ENCODE measurements around the gene PTBP1. TPM values are rescaled to one million over a fixed set of nuclear protein-coding genes. Genes with fewer than 3 reads are reported as not detected.

The PTBP1 gene
- total and polyA plus RNA-seq, 9 of the 15 experiments (the other 6 are each of a cell fraction or from before 2014, with no cell fraction given): 14.0 to 759 (median 234) TPM

DNA sequence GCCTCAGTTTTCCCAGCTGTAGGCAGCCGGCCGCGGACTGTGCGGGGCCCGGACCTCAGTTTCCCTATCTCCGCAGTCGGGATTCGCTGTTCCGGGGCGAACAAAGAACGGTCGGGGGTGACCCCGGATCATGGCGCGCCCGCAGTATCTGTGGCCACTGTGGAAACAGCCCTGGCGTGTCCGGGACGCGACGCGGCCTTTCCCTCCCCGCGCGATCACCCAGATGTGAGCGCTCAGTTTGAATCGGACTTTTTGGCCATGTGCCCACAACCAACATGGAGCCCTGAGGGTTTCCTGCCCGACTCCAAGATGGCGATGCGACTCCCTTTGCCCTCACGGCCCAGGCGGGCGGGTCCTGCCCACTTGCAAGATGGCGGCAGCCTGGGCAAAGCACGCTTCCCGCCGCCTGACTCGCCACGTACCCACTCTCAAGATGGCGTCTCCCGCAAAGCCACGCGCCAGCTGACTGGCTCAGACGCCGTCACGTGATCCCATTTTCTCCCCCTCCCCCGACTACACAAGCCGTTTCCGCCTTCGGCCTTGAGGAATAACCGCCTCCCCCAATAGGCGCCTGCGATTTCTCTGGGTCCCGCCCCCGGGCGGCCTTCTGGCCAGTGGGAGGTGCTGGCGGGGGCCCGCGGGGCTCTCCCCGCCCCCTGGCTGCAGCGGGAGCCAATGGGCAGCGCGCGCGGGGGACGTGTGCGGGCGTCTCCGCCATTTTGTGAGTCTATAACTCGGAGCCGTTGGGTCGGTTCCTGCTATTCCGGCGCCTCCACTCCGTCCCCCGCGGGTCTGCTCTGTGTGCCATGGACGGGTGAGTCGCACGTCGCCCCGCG is at the start of gene PTBP1 (continued):
- TF ChIP-seq, protein P1, sequence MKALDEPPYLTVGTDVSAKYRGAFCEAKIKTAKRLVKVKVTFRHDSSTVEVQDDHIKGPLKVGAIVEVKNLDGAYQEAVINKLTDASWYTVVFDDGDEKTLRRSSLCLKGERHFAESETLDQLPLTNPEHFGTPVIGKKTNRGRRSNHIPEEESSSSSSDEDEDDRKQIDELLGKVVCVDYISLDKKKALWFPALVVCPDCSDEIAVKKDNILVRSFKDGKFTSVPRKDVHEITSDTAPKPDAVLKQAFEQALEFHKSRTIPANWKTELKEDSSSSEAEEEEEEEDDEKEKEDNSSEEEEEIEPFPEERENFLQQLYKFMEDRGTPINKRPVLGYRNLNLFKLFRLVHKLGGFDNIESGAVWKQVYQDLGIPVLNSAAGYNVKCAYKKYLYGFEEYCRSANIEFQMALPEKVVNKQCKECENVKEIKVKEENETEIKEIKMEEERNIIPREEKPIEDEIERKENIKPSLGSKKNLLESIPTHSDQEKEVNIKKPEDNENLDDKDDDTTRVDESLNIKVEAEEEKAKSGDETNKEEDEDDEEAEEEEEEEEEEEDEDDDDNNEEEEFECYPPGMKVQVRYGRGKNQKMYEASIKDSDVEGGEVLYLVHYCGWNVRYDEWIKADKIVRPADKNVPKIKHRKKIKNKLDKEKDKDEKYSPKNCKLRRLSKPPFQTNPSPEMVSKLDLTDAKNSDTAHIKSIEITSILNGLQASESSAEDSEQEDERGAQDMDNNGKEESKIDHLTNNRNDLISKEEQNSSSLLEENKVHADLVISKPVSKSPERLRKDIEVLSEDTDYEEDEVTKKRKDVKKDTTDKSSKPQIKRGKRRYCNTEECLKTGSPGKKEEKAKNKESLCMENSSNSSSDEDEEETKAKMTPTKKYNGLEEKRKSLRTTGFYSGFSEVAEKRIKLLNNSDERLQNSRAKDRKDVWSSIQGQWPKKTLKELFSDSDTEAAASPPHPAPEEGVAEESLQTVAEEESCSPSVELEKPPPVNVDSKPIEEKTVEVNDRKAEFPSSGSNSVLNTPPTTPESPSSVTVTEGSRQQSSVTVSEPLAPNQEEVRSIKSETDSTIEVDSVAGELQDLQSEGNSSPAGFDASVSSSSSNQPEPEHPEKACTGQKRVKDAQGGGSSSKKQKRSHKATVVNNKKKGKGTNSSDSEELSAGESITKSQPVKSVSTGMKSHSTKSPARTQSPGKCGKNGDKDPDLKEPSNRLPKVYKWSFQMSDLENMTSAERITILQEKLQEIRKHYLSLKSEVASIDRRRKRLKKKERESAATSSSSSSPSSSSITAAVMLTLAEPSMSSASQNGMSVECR (CRISPR knock-in tag; IDR thresholded peaks at IDR 0.05): peak; percentile 76
- 0 out of 2 replicates have a peak, but pooled peaks have one; percentile 18 for TF ChIP-seq KLF16 (IDR thresholded peaks at IDR 0.05)
- TF ChIP-seq RAD51 (IDR thresholded peaks at IDR 0.05; ENCODE audit: borderline replicate concordance, low read depth): peak; percentile 99
- TF ChIP-seq MXI1 (IDR thresholded peaks at IDR 0.05; ENCODE audit: low read depth, low read length): peak; percentile 79
- no peak; the same call in 1 of the 2 replicates for TF ChIP-seq FOXM1 (IDR thresholded peaks at IDR 0.05; ENCODE audit: low read depth)
- TF ChIP-seq FOXM1 (CRISPR knock-in tag; IDR thresholded peaks at IDR 0.05; ENCODE audit: low read depth): no peak; the same call in 1 of the 2 replicates
- TF ChIP-seq, protein P2, sequence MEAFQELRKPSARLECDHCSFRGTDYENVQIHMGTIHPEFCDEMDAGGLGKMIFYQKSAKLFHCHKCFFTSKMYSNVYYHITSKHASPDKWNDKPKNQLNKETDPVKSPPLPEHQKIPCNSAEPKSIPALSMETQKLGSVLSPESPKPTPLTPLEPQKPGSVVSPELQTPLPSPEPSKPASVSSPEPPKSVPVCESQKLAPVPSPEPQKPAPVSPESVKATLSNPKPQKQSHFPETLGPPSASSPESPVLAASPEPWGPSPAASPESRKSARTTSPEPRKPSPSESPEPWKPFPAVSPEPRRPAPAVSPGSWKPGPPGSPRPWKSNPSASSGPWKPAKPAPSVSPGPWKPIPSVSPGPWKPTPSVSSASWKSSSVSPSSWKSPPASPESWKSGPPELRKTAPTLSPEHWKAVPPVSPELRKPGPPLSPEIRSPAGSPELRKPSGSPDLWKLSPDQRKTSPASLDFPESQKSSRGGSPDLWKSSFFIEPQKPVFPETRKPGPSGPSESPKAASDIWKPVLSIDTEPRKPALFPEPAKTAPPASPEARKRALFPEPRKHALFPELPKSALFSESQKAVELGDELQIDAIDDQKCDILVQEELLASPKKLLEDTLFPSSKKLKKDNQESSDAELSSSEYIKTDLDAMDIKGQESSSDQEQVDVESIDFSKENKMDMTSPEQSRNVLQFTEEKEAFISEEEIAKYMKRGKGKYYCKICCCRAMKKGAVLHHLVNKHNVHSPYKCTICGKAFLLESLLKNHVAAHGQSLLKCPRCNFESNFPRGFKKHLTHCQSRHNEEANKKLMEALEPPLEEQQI (IDR thresholded peaks at IDR 0.05): no peak
- TF ChIP-seq BHLHE40 (IDR thresholded peaks at IDR 0.05; ENCODE audit: low read length): peak; percentile 87
- peak; percentile 74 for TF ChIP-seq TCF7L2 (IDR thresholded peaks at IDR 0.05; ENCODE audit: low read depth, low read length)
- TF ChIP-seq PRPF4 (IDR thresholded peaks at IDR 0.05; ENCODE audit: insufficient read depth, low read depth, low read length, poor library complexity, severe bottlenecking): peak; percentile 77
- TF ChIP-seq RNF2 (IDR thresholded peaks at IDR 0.05): peak; percentile 60; the same call in 1 of the 2 replicates
- TF ChIP-seq, protein P3, sequence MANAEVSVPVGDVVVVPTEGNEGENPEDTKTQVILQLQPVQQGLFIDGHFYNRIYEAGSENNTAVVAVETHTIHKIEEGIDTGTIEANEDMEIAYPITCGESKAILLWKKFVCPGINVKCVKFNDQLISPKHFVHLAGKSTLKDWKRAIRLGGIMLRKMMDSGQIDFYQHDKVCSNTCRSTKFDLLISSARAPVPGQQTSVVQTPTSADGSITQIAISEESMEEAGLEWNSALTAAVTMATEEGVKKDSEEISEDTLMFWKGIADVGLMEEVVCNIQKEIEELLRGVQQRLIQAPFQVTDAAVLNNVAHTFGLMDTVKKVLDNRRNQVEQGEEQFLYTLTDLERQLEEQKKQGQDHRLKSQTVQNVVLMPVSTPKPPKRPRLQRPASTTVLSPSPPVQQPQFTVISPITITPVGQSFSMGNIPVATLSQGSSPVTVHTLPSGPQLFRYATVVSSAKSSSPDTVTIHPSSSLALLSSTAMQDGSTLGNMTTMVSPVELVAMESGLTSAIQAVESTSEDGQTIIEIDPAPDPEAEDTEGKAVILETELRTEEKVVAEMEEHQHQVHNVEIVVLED (CRISPR knock-in tag; IDR thresholded peaks at IDR 0.05): peak; percentile 82
- TF ChIP-seq PHF8 (IDR thresholded peaks at IDR 0.05; ENCODE audit: borderline replicate concordance, low read length): peak; percentile 69; the same call in 1 of the 2 replicates
- no peak for TF ChIP-seq ZNF561 (CRISPR knock-in tag; conservative IDR thresholded peaks at IDR 0.05)
- TF ChIP-seq, protein P4, sequence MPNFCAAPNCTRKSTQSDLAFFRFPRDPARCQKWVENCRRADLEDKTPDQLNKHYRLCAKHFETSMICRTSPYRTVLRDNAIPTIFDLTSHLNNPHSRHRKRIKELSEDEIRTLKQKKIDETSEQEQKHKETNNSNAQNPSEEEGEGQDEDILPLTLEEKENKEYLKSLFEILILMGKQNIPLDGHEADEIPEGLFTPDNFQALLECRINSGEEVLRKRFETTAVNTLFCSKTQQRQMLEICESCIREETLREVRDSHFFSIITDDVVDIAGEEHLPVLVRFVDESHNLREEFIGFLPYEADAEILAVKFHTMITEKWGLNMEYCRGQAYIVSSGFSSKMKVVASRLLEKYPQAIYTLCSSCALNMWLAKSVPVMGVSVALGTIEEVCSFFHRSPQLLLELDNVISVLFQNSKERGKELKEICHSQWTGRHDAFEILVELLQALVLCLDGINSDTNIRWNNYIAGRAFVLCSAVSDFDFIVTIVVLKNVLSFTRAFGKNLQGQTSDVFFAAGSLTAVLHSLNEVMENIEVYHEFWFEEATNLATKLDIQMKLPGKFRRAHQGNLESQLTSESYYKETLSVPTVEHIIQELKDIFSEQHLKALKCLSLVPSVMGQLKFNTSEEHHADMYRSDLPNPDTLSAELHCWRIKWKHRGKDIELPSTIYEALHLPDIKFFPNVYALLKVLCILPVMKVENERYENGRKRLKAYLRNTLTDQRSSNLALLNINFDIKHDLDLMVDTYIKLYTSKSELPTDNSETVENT (CRISPR knock-in tag; IDR thresholded peaks at IDR 0.05): peak; percentile 29; the same call in 1 of the 2 replicates

Data from K562 (cell line).